HepG2 (cell line): ENCODE data around the gene TAF1B. TPM values are rescaled to one million over a fixed set of nuclear protein-coding genes. Genes with fewer than 3 reads are reported as not detected.

ENCODE experiments used
- AGO2 ChIP-seq: fragments of 200-400 bp; formaldehyde crosslinking; optimal IDR thresholded peaks from 2 replicates; pipeline ENCODE3; 2017; ENCODE audit warnings: mild to moderate bottlenecking, low read depth, low read length, moderate library complexity
- CEBPG ChIP-seq: IDR thresholded peaks from 2 replicates; pipeline ENCODE4 v1.6.1; 2016
- CREBL2 ChIP-seq: sonication (generic); formaldehyde crosslinking; IDR thresholded peaks from 2 replicates; pipeline ENCODE4 v1.8.1; 2023; ENCODE audit warnings: missing genetic modification reagents, mild to moderate bottlenecking, borderline replicate concordance
- FLYWCH1 ChIP-seq: sonication (generic); formaldehyde crosslinking; IDR thresholded peaks from 2 replicates; pipeline ENCODE4 v1.8.1; 2023; ENCODE audit warnings: mild to moderate bottlenecking, missing genetic modification reagents
- FOXM1 ChIP-seq: sonication (generic); formaldehyde crosslinking; IDR thresholded peaks from 2 replicates; pipeline ENCODE4 v1.5.0; 2020; ENCODE audit warnings: missing genetic modification reagents
- HOXA5 ChIP-seq: sonication (generic); formaldehyde crosslinking; IDR thresholded peaks from 2 replicates; pipeline ENCODE4 v1.4.0; 2020; ENCODE audit warnings: missing genetic modification reagents
- IRF9 ChIP-seq: sonication (generic); formaldehyde crosslinking; IDR thresholded peaks from 2 replicates; pipeline ENCODE4 v1.8.0; 2022; ENCODE audit warnings: missing genetic modification reagents, mild to moderate bottlenecking, borderline replicate concordance
- JUN ChIP-seq: sonication (generic); formaldehyde crosslinking; IDR thresholded peaks from 2 replicates; pipeline ENCODE4 v1.4.0; 2020; ENCODE audit warnings: mild to moderate bottlenecking, missing genetic modification reagents
- MAFF ChIP-seq: IDR thresholded peaks from 2 replicates; pipeline ENCODE4 v1.6.1; 2011; ENCODE audit warnings: low read depth, low read length, improper control_type of control experiment
- MTF1 ChIP-seq: sonication (generic); formaldehyde crosslinking; IDR thresholded peaks from 2 replicates; pipeline ENCODE4 v1.5.0; 2020; ENCODE audit warnings: missing genetic modification reagents
- NFE2L2 ChIP-seq: fragments of 150-350 bp; IDR thresholded peaks from 2 replicates; pipeline ENCODE4 v1.6.1; 2014; ENCODE audit warnings: low read length
- PAXIP1 ChIP-seq: sonication (generic); formaldehyde crosslinking; conservative IDR thresholded peaks from 2 replicates; pipeline ENCODE4 v1.4.0; 2020; ENCODE audit warnings: mild to moderate bottlenecking, missing genetic modification reagents, moderate library complexity
- POLR2A ChIP-seq, 2 experiments: IDR thresholded peaks; 2 replicates each; pipeline ENCODE4 v1.6.1; 2011; ENCODE audit warnings: low read depth in 2 of 2, low read length in 2 of 2, mild to moderate bottlenecking in 1 of 2, moderate library complexity in 1 of 2; ENCODE audit not compliant: insufficient read depth in 1 of 2
- SALL1 ChIP-seq: sonication (generic); formaldehyde crosslinking; IDR thresholded peaks from 2 replicates; pipeline ENCODE4 v1.8.0; 2022; ENCODE audit warnings: mild to moderate bottlenecking, missing genetic modification reagents
- SMAD9 ChIP-seq: sonication (generic); formaldehyde crosslinking; IDR thresholded peaks from 2 replicates; pipeline ENCODE4 v1.5.1; 2020; ENCODE audit warnings: mild to moderate bottlenecking, missing genetic modification reagents
- SMARCC2 ChIP-seq: fragments of 450-650 bp; IDR thresholded peaks from 2 replicates; pipeline ENCODE4 v1.6.1; 2017; ENCODE audit warnings: antibody characterized with exemption, mild to moderate bottlenecking
- SP2 ChIP-seq: sonication (generic); formaldehyde crosslinking; IDR thresholded peaks from 2 replicates; pipeline ENCODE4 v1.5.1; 2020; ENCODE audit warnings: mild to moderate bottlenecking, missing genetic modification reagents
- TCF7 ChIP-seq: sonication (generic); IDR thresholded peaks from 2 replicates; pipeline ENCODE4 v1.6.1; 2016; ENCODE audit warnings: antibody characterized with exemption, low read depth
- ZNF281 ChIP-seq: sonication (generic); formaldehyde crosslinking; IDR thresholded peaks from 2 replicates; pipeline ENCODE4 v1.4.0; 2020; ENCODE audit warnings: missing genetic modification reagents, borderline replicate concordance
- ZNF589 ChIP-seq: sonication (generic); formaldehyde crosslinking; conservative IDR thresholded peaks from 2 replicates; pipeline ENCODE4 v1.8.0; 2022; ENCODE audit warnings: mild to moderate bottlenecking, moderate library complexity, missing genetic modification reagents
- ZNF629 ChIP-seq: sonication (generic); formaldehyde crosslinking; conservative IDR thresholded peaks from 2 replicates; pipeline ENCODE4 v1.5.0; 2020; ENCODE audit warnings: missing genetic modification reagents
- ZNF766 ChIP-seq: sonication (generic); formaldehyde crosslinking; IDR thresholded peaks from 2 replicates; pipeline ENCODE4 v1.5.0; 2020; ENCODE audit warnings: missing genetic modification reagents, borderline replicate concordance
- ZNF841 ChIP-seq: sonication (generic); formaldehyde crosslinking; IDR thresholded peaks from 2 replicates; pipeline ENCODE4 v1.8.1; 2023; ENCODE audit warnings: missing genetic modification reagents, borderline replicate concordance
- ZSCAN31 ChIP-seq: sonication (generic); formaldehyde crosslinking; IDR thresholded peaks from 2 replicates; pipeline ENCODE4 v1.5.0; 2020; ENCODE audit warnings: low read depth, mild to moderate bottlenecking, missing genetic modification reagents
- polyA plus RNA-seq, 8 experiments: library from polyadenylated mRNA; depleted of rRNA in 3 of 8; stranded (reverse) in 7 of 8; unstranded in 1 of 8; fragments of >200 nt; fragmentation: Illumina TruSeq in 4 of 8; extraction: Trizol in 4 of 8; gene quantifications; 2 replicates each; pipeline versions ENCODE4 v1.2.1 to v1.2.3, GENCODE V29; 2011 to 2016; ENCODE audit warnings: low read depth in 4 of 8, missing spikeins in 1 of 8, mixed read lengths in 1 of 8; ENCODE audit not compliant: insufficient read depth in 1 of 8
- total RNA-seq, 5 experiments: library from RNA; depleted of rRNA; stranded (reverse); fragments of >200 nt; fragmentation: Illumina TruSeq; extraction: Trizol; gene quantifications; 2 replicates each; pipeline ENCODE4 v1.2.3, GENCODE V29; 2016; ENCODE audit warnings: low read depth in 1 of 5

The TAF1B gene
- total and polyA plus RNA-seq, 2 of the 13 experiments (the other 11 are each of a cell fraction or from before 2014, with no cell fraction given) = 13.3 to 27.7 TPM

GRCh38 chr2:9843229-9844035 is at the start of gene TAF1B (continued):
- TF ChIP-seq PAXIP1 (CRISPR knock-in tag) = peak; percentile 77
- no peak for TF ChIP-seq FLYWCH1 (CRISPR knock-in tag)
- TF ChIP-seq ZNF841 (CRISPR knock-in tag) = no peak
- TF ChIP-seq FOXM1 = no peak
- no peak; the same call in 1 of the 2 replicates for TF ChIP-seq JUN (CRISPR knock-in tag)
- TF ChIP-seq POLR2A (IDR thresholded peaks at IDR 0.05; ENCODE audit: insufficient read depth in 1 of 2, low read depth in 2 of 2, low read length in 2 of 2) = peak; percentile 69 to 84
- TF ChIP-seq TCF7 = no peak
- TF ChIP-seq HOXA5 (CRISPR knock-in tag) = peak; percentile 95
- peak; percentile 88; the same call in 1 of the 2 replicates for TF ChIP-seq ZNF589 (CRISPR knock-in tag)
- TF ChIP-seq SALL1 = peak; percentile 95
- peak; percentile 39; the same call in 1 of the 2 replicates for TF ChIP-seq SP2 (CRISPR knock-in tag)
- peak; percentile 81 for TF ChIP-seq SMAD9 (CRISPR knock-in tag)
- TF ChIP-seq MTF1 (CRISPR knock-in tag) = no peak; the same call in 1 of the 2 replicates
- no peak for TF ChIP-seq ZNF281 (CRISPR knock-in tag)
- TF ChIP-seq AGO2 = peak; percentile 89
- TF ChIP-seq CEBPG = no peak; the same call in 1 of the 2 replicates
- TF ChIP-seq SMARCC2 = no peak
- no peak for TF ChIP-seq NFE2L2
- TF ChIP-seq ZNF766 = peak; percentile 95
- no peak for TF ChIP-seq MAFF
- TF ChIP-seq IRF9 = peak; percentile 96; the same call in 1 of the 2 replicates
- no peak; the same call in 1 of the 2 replicates for TF ChIP-seq ZNF629 (CRISPR knock-in tag)
- peak; percentile 93 for TF ChIP-seq CREBL2 (CRISPR knock-in tag)
- TF ChIP-seq ZSCAN31 (CRISPR knock-in tag) = peak; percentile 94
